IgD-negative memory B cell (primary cell): Measurements from ENCODE around the gene RAMAC. TPM values are rescaled to one million over a fixed set of nuclear protein-coding genes. Genes with fewer than 3 reads are reported as not detected.
"Not testable (repeated sequence)": the region's sequence is repeated elsewhere in the genome, so short reads cannot be mapped to it uniquely, and the experiment has no call there.

Source experiments
- H3K27ac Mint-ChIP-seq, 3 donors: one replicate each; pipeline ENCODE4 v1.8.0; 2020 to 2022; ENCODE audit warnings: mild to moderate bottlenecking in 3 of 3, mixed read lengths in 3 of 3, moderate library complexity in 1 of 3
- H3K27me3 Mint-ChIP-seq: one replicate; pipeline ENCODE4 v1.8.0; 2021; ENCODE audit warnings: mixed read lengths
- H3K36me3 Mint-ChIP-seq: one replicate; pipeline ENCODE4 v1.8.0; 2020; ENCODE audit warnings: mild to moderate bottlenecking, mixed read lengths
- H3K4me1 Mint-ChIP-seq, 3 donors: one replicate each; pipeline ENCODE4 v1.8.0; 2020 to 2022; ENCODE audit warnings: mixed read lengths in 3 of 3, mild to moderate bottlenecking in 1 of 3
- H3K4me3 Mint-ChIP-seq, 4 donors: one replicate each; pipeline ENCODE4 v1.8.0; 2020 to 2022; ENCODE audit warnings: mild to moderate bottlenecking in 4 of 4, mixed read lengths in 4 of 4, moderate library complexity in 3 of 4
- H3K9me3 Mint-ChIP-seq, 3 donors: one replicate each; pipeline ENCODE4 v1.8.0; 2020 to 2021; ENCODE audit warnings: mixed read lengths in 3 of 3, mild to moderate bottlenecking in 1 of 3
- polyA plus RNA-seq: library from polyadenylated mRNA; unstranded; fragments of 300-500 nt; fragmentation: Illumina TruSeq; gene quantifications from one replicate; pipeline ENCODE4 v1.2.3, GENCODE V29; 2021

Gene RAMAC
- polyA plus RNA-seq, 1 donor from 2014 or later = 38.2 TPM

- H3K4me1 Mint-ChIP-seq = peaks cover 17 to 38% (median 36%) of the 10 kb centered on the region in 3 donors
- H3K27me3 Mint-ChIP-seq = no peaks in the 10 kb centered on the region
- H3K27ac Mint-ChIP-seq = peak overlapping the region in 2 of 3 donors; percentile 51 to 71
Measured at GRCh38 chr15:83012636-83013035, 26.6 kb downstream of the RAMAC start.

GRCh38 chr15:83014205-83014653, 28.2 kb downstream of the RAMAC start:
- Mint-ChIP-seq H3K4me1 (peaks cover 17 to 38% (median 33%) of the 10 kb centered on the region in 3 donors), H3K4me3 (no peak overlapping the region), H3K36me3 (peaks cover 4% of the 10 kb centered on the region), H3K27me3 (no peaks in the 10 kb centered on the region), H3K9me3 (no peaks in the 10 kb centered on the region), H3K27ac (peak overlapping the region in 1 of 3 donors; percentile 80)

More at GRCh38 chr15:83012636-83013035, 26.6 kb downstream of the RAMAC start:
- H3K4me3 Mint-ChIP-seq = peak overlapping the region; percentile 90 to 96 (median 94)
- H3K36me3 Mint-ChIP-seq = peaks cover 4% of the 10 kb centered on the region
- no peaks in the 10 kb centered on the region for H3K9me3 Mint-ChIP-seq

GRCh38 chr15:83015361-83015760, 29.4 kb downstream of the RAMAC start:
- no peaks in the 10 kb centered on the region for H3K9me3 Mint-ChIP-seq
- peak overlapping the region in 1 of 4 donors; percentile 7 for H3K4me3 Mint-ChIP-seq
- peak overlapping the region in 1 of 3 donors; percentile 39 for H3K27ac Mint-ChIP-seq
- H3K27me3 Mint-ChIP-seq = no peaks in the 10 kb centered on the region
- peaks cover 17 to 36% (median 31%) of the 10 kb centered on the region in 3 donors for H3K4me1 Mint-ChIP-seq
- peaks cover 4% of the 10 kb centered on the region for H3K36me3 Mint-ChIP-seq

- no peak overlapping the region for H3K4me3 Mint-ChIP-seq
- peaks cover 13 to 24% (median 21%) of the 10 kb centered on the region in 3 donors for H3K4me1 Mint-ChIP-seq
- peaks cover 1% of the 10 kb centered on the region for H3K36me3 Mint-ChIP-seq
- no peaks in the 10 kb centered on the region for H3K9me3 Mint-ChIP-seq
- no peaks in the 10 kb centered on the region for H3K27me3 Mint-ChIP-seq
- no peak overlapping the region for H3K27ac Mint-ChIP-seq
Measured at GRCh38 chr15:83016906-83017305, 30.9 kb downstream of the RAMAC start.

- Mint-ChIP-seq H3K4me1 (peaks cover 2 to 12% (median 9%) of the 10 kb centered on the region in 3 donors), H3K27ac (no peak overlapping the region)
Measured at GRCh38 chr15:83018436-83018835, 32.4 kb downstream of the RAMAC start.

GRCh38 chr15:83030021-83030420, 44.0 kb downstream of the RAMAC start:
- H3K9me3 Mint-ChIP-seq = peaks cover 0 to 2% (median 0%) of the 10 kb centered on the region in 3 donors
- peaks cover 0 to 3% (median 1%) of the 10 kb centered on the region in 3 donors for H3K4me1 Mint-ChIP-seq
- H3K27me3 Mint-ChIP-seq = no peaks in the 10 kb centered on the region
- H3K36me3 Mint-ChIP-seq = peaks cover 11% of the 10 kb centered on the region
- no peak overlapping the region for H3K27ac Mint-ChIP-seq
- H3K4me3 Mint-ChIP-seq = no peak overlapping the region

More at GRCh38 chr15:83018436-83018835, 32.4 kb downstream of the RAMAC start:
- Mint-ChIP-seq H3K36me3 (no peaks in the 10 kb centered on the region), H3K9me3 (no peaks in the 10 kb centered on the region), H3K27me3 (no peaks in the 10 kb centered on the region), H3K4me3 (no peak overlapping the region)

- H3K27me3 Mint-ChIP-seq, H3K4me3 Mint-ChIP-seq, H3K9me3 Mint-ChIP-seq, H3K4me1 Mint-ChIP-seq, H3K27ac Mint-ChIP-seq: not testable (repeated sequence)
- peaks cover 12% of the 10 kb centered on the region for H3K36me3 Mint-ChIP-seq
Measured at GRCh38 chr15:83031234-83031633, 45.2 kb downstream of the RAMAC start.

GRCh38 chr15:83036253-83036652, 50.2 kb downstream of the RAMAC start:
- Mint-ChIP-seq H3K27me3 (no peaks in the 10 kb centered on the region), H3K27ac (no peak overlapping the region)

GRCh38 chr15:83039206-83039605, 53.2 kb downstream of the RAMAC start:
- H3K27me3 Mint-ChIP-seq = no peaks in the 10 kb centered on the region
- H3K4me1 Mint-ChIP-seq = peaks cover 14 to 19% (median 19%) of the 10 kb centered on the region in 3 donors
- H3K36me3 Mint-ChIP-seq = peaks cover 21% of the 10 kb centered on the region
- H3K27ac Mint-ChIP-seq = peak overlapping the region in 2 of 3 donors; percentile 6 to 11
- H3K4me3 Mint-ChIP-seq = no peak overlapping the region
- H3K9me3 Mint-ChIP-seq = peaks cover 0 to 3% (median 2%) of the 10 kb centered on the region in 3 donors

More at GRCh38 chr15:83036253-83036652, 50.2 kb downstream of the RAMAC start:
- H3K4me1 Mint-ChIP-seq = peaks cover 14 to 20% (median 19%) of the 10 kb centered on the region in 3 donors
- peak overlapping the region in 1 of 4 donors; percentile 37 for H3K4me3 Mint-ChIP-seq
- H3K9me3 Mint-ChIP-seq = peaks cover 0 to 5% (median 2%) of the 10 kb centered on the region in 3 donors
- H3K36me3 Mint-ChIP-seq = peaks cover 25% of the 10 kb centered on the region

Other genes with a start within 250 kb of the RAMAC start
- 0.09 TPM for gene FSD2, start 180.1 kb upstream of the RAMAC start, polyA plus RNA-seq
- gene WHAMM, start 176.6 kb upstream of the RAMAC start, polyA plus RNA-seq = 3.4 TPM
- gene HOMER2, start 33.5 kb upstream of the RAMAC start, polyA plus RNA-seq = 2.7 TPM
- gene C15orf40, start 25.4 kb downstream of the RAMAC start, polyA plus RNA-seq = 54.5 TPM
- gene BTBD1, start 81.0 kb downstream of the RAMAC start, polyA plus RNA-seq = 49.7 TPM
- gene TM6SF1, start 121.4 kb downstream of the RAMAC start, polyA plus RNA-seq = 0.29 TPM
- 0.01 TPM for gene HDGFL3, start 221.6 kb downstream of the RAMAC start, polyA plus RNA-seq